ENCODE results near the gene FBN2. TPM values are rescaled to one million over a fixed set of nuclear protein-coding genes. Genes with fewer than 3 reads are reported as not detected.

FBN2 gene
- polyA plus RNA-seq, 1 donor from 2014 or later: 1.6 TPM

GRCh38 chr5:128527077-128527476, 11.0 kb downstream of the FBN2 start:
- H3K9ac ChIP-seq (ENCODE audit: low read length): no peak overlapping the region
- H3K27ac ChIP-seq (ENCODE audit: low read length): no peak overlapping the region
- H2AFZ ChIP-seq (ENCODE audit: low read depth, low read length): no peak overlapping the region
- H4K20me1 ChIP-seq (ENCODE audit: insufficient read depth): no peaks in the 10 kb centered on the region
- no peaks in the 10 kb centered on the region for H3F3A ChIP-seq (ENCODE audit: insufficient read depth, low read length, poor library complexity, severe bottlenecking)
- no peak for TF ChIP-seq RAD21 (conservative IDR thresholded peaks at IDR 0.05)
- TF ChIP-seq, protein P1, sequence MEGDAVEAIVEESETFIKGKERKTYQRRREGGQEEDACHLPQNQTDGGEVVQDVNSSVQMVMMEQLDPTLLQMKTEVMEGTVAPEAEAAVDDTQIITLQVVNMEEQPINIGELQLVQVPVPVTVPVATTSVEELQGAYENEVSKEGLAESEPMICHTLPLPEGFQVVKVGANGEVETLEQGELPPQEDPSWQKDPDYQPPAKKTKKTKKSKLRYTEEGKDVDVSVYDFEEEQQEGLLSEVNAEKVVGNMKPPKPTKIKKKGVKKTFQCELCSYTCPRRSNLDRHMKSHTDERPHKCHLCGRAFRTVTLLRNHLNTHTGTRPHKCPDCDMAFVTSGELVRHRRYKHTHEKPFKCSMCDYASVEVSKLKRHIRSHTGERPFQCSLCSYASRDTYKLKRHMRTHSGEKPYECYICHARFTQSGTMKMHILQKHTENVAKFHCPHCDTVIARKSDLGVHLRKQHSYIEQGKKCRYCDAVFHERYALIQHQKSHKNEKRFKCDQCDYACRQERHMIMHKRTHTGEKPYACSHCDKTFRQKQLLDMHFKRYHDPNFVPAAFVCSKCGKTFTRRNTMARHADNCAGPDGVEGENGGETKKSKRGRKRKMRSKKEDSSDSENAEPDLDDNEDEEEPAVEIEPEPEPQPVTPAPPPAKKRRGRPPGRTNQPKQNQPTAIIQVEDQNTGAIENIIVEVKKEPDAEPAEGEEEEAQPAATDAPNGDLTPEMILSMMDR (IDR thresholded peaks at IDR 0.05; ENCODE audit: poor library complexity, severe bottlenecking): no peak
- no peak for TF ChIP-seq EZH2 (IDR thresholded peaks at IDR 0.05; ENCODE audit: borderline replicate concordance, insufficient read depth, low read length, poor library complexity, severe bottlenecking)
- TF ChIP-seq EP300 (conservative IDR thresholded peaks at IDR 0.05; ENCODE audit: poor library complexity, severe bottlenecking): no peak
- TF ChIP-seq, protein P2, sequence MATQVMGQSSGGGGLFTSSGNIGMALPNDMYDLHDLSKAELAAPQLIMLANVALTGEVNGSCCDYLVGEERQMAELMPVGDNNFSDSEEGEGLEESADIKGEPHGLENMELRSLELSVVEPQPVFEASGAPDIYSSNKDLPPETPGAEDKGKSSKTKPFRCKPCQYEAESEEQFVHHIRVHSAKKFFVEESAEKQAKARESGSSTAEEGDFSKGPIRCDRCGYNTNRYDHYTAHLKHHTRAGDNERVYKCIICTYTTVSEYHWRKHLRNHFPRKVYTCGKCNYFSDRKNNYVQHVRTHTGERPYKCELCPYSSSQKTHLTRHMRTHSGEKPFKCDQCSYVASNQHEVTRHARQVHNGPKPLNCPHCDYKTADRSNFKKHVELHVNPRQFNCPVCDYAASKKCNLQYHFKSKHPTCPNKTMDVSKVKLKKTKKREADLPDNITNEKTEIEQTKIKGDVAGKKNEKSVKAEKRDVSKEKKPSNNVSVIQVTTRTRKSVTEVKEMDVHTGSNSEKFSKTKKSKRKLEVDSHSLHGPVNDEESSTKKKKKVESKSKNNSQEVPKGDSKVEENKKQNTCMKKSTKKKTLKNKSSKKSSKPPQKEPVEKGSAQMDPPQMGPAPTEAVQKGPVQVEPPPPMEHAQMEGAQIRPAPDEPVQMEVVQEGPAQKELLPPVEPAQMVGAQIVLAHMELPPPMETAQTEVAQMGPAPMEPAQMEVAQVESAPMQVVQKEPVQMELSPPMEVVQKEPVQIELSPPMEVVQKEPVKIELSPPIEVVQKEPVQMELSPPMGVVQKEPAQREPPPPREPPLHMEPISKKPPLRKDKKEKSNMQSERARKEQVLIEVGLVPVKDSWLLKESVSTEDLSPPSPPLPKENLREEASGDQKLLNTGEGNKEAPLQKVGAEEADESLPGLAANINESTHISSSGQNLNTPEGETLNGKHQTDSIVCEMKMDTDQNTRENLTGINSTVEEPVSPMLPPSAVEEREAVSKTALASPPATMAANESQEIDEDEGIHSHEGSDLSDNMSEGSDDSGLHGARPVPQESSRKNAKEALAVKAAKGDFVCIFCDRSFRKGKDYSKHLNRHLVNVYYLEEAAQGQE (IDR thresholded peaks at IDR 0.05; ENCODE audit: borderline replicate concordance): no peak
- TF ChIP-seq SMC3 (conservative IDR thresholded peaks at IDR 0.05; ENCODE audit: poor library complexity): no peak
- TF ChIP-seq POLR2AphosphoS5 (IDR thresholded peaks at IDR 0.05): no peak
- no peak for TF ChIP-seq MXI1 (conservative IDR thresholded peaks at IDR 0.05; ENCODE audit: poor library complexity, severe bottlenecking)
- no peak for TF ChIP-seq TAF1 (IDR thresholded peaks at IDR 0.05; ENCODE audit: low read depth)
- H3K4me2 ChIP-seq (ENCODE audit: low read length): no peak overlapping the region
- H3K9me2 ChIP-seq (ENCODE audit: insufficient read depth, low read length): no peaks in the 10 kb centered on the region
- no peaks in the 10 kb centered on the region for H3K9me3 ChIP-seq (ENCODE audit: low read length)
- H3K4me3 ChIP-seq (ENCODE audit: low read length): no peak overlapping the region
- no peaks in the 10 kb centered on the region for H3K79me2 ChIP-seq (replicated peaks; ENCODE audit: insufficient read depth, low read length)
- no peaks in the 10 kb centered on the region for H3K36me3 ChIP-seq (ENCODE audit: insufficient read depth, low read length)
- no peaks in the 10 kb centered on the region for H3K27me3 ChIP-seq (ENCODE audit: insufficient read depth, low read depth, low read length)

GRCh38 chr5:128522336-128522735, 15.7 kb downstream of the FBN2 start:
- Histone ChIP-seq H3K9me2 (ENCODE audit: insufficient read depth, low read length) (no peaks in the 10 kb centered on the region), H2AFZ (ENCODE audit: low read depth, low read length) (no peak overlapping the region), H4K20me1 (ENCODE audit: insufficient read depth) (no peaks in the 10 kb centered on the region), H3K4me3 (ENCODE audit: low read length) (no peak overlapping the region), H3K27ac (ENCODE audit: low read length) (no peak overlapping the region), H3K27me3 (ENCODE audit: insufficient read depth, low read depth, low read length) (no peaks in the 10 kb centered on the region), H3K9ac (ENCODE audit: low read length) (no peak overlapping the region), H3K36me3 (ENCODE audit: insufficient read depth, low read length) (no peaks in the 10 kb centered on the region), H3K9me3 (ENCODE audit: low read length) (no peaks in the 10 kb centered on the region), H3K4me2 (ENCODE audit: low read length) (no peak overlapping the region), H3F3A (ENCODE audit: insufficient read depth, low read length, poor library complexity, severe bottlenecking) (no peaks in the 10 kb centered on the region), H3K79me2 (replicated peaks; ENCODE audit: insufficient read depth, low read length) (no peaks in the 10 kb centered on the region)
- TF ChIP-seq RAD21 (conservative IDR thresholded peaks at IDR 0.05): no peak
- TF ChIP-seq EP300 (conservative IDR thresholded peaks at IDR 0.05; ENCODE audit: poor library complexity, severe bottlenecking): no peak
- no peak for TF ChIP-seq SMC3 (conservative IDR thresholded peaks at IDR 0.05; ENCODE audit: poor library complexity)
- no peak for TF ChIP-seq EZH2 (IDR thresholded peaks at IDR 0.05; ENCODE audit: borderline replicate concordance, insufficient read depth, low read length, poor library complexity, severe bottlenecking)
- no peak for TF ChIP-seq MXI1 (conservative IDR thresholded peaks at IDR 0.05; ENCODE audit: poor library complexity, severe bottlenecking)
- no peak for TF ChIP-seq TAF1 (IDR thresholded peaks at IDR 0.05; ENCODE audit: low read depth)
- TF ChIP-seq POLR2AphosphoS5 (IDR thresholded peaks at IDR 0.05): no peak
- TF ChIP-seq, protein P1 (IDR thresholded peaks at IDR 0.05; ENCODE audit: poor library complexity, severe bottlenecking): no peak
- TF ChIP-seq, protein P2 (IDR thresholded peaks at IDR 0.05; ENCODE audit: borderline replicate concordance): no peak
